K562 (cell line): ENCODE measurements around the gene CA5B. TPM values are rescaled to one million over a fixed set of nuclear protein-coding genes. Genes with fewer than 3 reads are reported as not detected.

Experiments
- ATF7 ChIP-seq: fragments of 450-650 bp; IDR thresholded peaks from 2 replicates; pipeline ENCODE4 v1.7.1; 2014; ENCODE audit warnings: mild to moderate bottlenecking, moderate library complexity
- BCLAF1 ChIP-seq, 2 experiments: fragments of 450-650 bp in 1 of 2; IDR thresholded peaks; 2 replicates each; pipeline ENCODE4 v1.6.1; 2011 to 2017; ENCODE audit warnings: low read depth in 2 of 2, antibody characterized with exemption in 1 of 2, borderline replicate concordance in 1 of 2, low read length in 1 of 2, mild to moderate bottlenecking in 1 of 2, mixed read lengths in 1 of 2; ENCODE audit not compliant: control insufficient read depth in 1 of 2
- CBX3 ChIP-seq, 2 experiments: IDR thresholded peaks; 1 replicate in 1 of 2; 2 replicates in 1 of 2; pipeline ENCODE4 v1.6.1; 2012; ENCODE audit warnings: inconsistent platforms in 2 of 2, low read length in 2 of 2, borderline replicate concordance in 1 of 2, control low read depth in 1 of 2
- ETV6 ChIP-seq, 3 experiments: fragments of 150-350 bp in 1 of 3; sonication (generic) in 1 of 3; formaldehyde crosslinking in 1 of 3; IDR thresholded peaks; 2 replicates each; pipeline versions ENCODE4 v1.6.1 to v1.8.0; 2014 to 2022; ENCODE audit warnings: borderline replicate concordance in 2 of 3, low read depth in 2 of 3, antibody characterized with exemption in 1 of 3, low read length in 1 of 3, mild to moderate bottlenecking in 1 of 3, missing genetic modification reagents in 1 of 3
- HMGXB4 ChIP-seq: sonication (generic); formaldehyde crosslinking; IDR thresholded peaks from 2 replicates; pipeline ENCODE4 v1.8.1; 2023; ENCODE audit warnings: mild to moderate bottlenecking, missing genetic modification reagents
- MAFF ChIP-seq: IDR thresholded peaks from 2 replicates; pipeline ENCODE4 v1.6.1; 2012; ENCODE audit warnings: low read length, improper control_type of control experiment
- PPARD ChIP-seq: fragments of 250-450 bp; sonication (Bioruptor Pico); IDR thresholded peaks from 2 replicates; pipeline ENCODE4 v1.8.0; 2022; ENCODE audit warnings: inconsistent platforms, mild to moderate bottlenecking, moderate library complexity
- PTTG1 ChIP-seq: fragments of 450-650 bp; IDR thresholded peaks from 2 replicates; pipeline ENCODE4 v1.6.1; 2016; ENCODE audit warnings: low read depth, mild to moderate bottlenecking, missing genetic modification characterization, missing compliant biosample characterization
- SAFB ChIP-seq: fragments of 200-400 bp; formaldehyde crosslinking; IDR thresholded peaks from 2 replicates; pipeline ENCODE4 v1.6.1; 2017; ENCODE audit warnings: low read depth, low read length, borderline replicate concordance
- SMAD3 ChIP-seq: fragments of 450-650 bp; formaldehyde crosslinking; conservative IDR thresholded peaks from 2 replicates; pipeline ENCODE4 v1.4.0; 2020; ENCODE audit warnings: mild to moderate bottlenecking
- SMAD4 ChIP-seq: fragments of 250-450 bp; sonication (Bioruptor Pico); conservative IDR thresholded peaks from 2 replicates; pipeline ENCODE4 v1.8.0; 2021; ENCODE audit warnings: inconsistent platforms, mild to moderate bottlenecking, moderate library complexity
- SMARCB1 ChIP-seq: IDR thresholded peaks from 2 replicates; pipeline ENCODE4 v1.6.1; 2011; ENCODE audit warnings: improper control_type of control experiment, low read depth; ENCODE audit not compliant: insufficient read length
- SOX6 ChIP-seq: fragments of 450-650 bp; IDR thresholded peaks from 2 replicates; pipeline ENCODE4 v1.6.1; 2014; ENCODE audit warnings: mild to moderate bottlenecking
- STAT5B ChIP-seq: fragments of 250-450 bp; sonication (Bioruptor Pico); IDR thresholded peaks from 2 replicates; pipeline ENCODE4 v1.8.0; 2021; ENCODE audit warnings: mild to moderate bottlenecking, inconsistent platforms
- ZFP30 ChIP-seq: fragments of 250-450 bp; sonication (Bioruptor Pico); IDR thresholded peaks from 2 replicates; pipeline ENCODE4 v1.8.0; 2022; ENCODE audit warnings: moderate library complexity, mild to moderate bottlenecking, inconsistent platforms, borderline replicate concordance
- ZMIZ1 ChIP-seq, 2 experiments: fragments of 150-350 bp in 1 of 2; IDR thresholded peaks; 2 replicates each; pipeline ENCODE4 v1.6.1; 2012 to 2016; ENCODE audit warnings: low read depth in 2 of 2, low read length in 2 of 2, mild to moderate bottlenecking in 1 of 2, moderate library complexity in 1 of 2
- ZNF511 ChIP-seq: sonication (generic); formaldehyde crosslinking; IDR thresholded peaks from 2 replicates; pipeline ENCODE4 v1.8.0; 2022; ENCODE audit warnings: mild to moderate bottlenecking, missing genetic modification reagents
- polyA plus RNA-seq, 8 experiments: library from polyadenylated mRNA; depleted of rRNA in 4 of 8; stranded (reverse) in 5 of 8; unstranded in 3 of 8; fragments of >200 nt; fragmentation: Nextera tagmentation in 2 of 8; fragmentation: Illumina TruSeq in 1 of 8; extraction: Ambion mirVana in 2 of 8; extraction: Trizol in 1 of 8; gene quantifications; 2 replicates each; pipeline versions ENCODE4 v1.2.1 to v1.2.3, GENCODE V29; 2011 to 2014; ENCODE audit warnings: inconsistent platforms in 1 of 8, missing spikeins in 1 of 8
- total RNA-seq, 7 experiments: library from RNA; depleted of rRNA in 6 of 7; stranded (reverse); fragments of >200 nt in 6 of 7; fragmentation: Illumina TruSeq in 2 of 7; extraction: Trizol in 2 of 7; gene quantifications; 2 replicates each; pipeline versions ENCODE4 v1.2.1 to v1.2.3, GENCODE V29; 2011 to 2021; ENCODE audit warnings: low replicate concordance in 1 of 7

CA5B gene
- total and polyA plus RNA-seq, 9 of the 15 experiments (the other 6 are each of a cell fraction or from before 2014, with no cell fraction given): 0.55 to 3.7 (median 2.6) TPM

GRCh38 chrX:15789979-15790768 lies 52.1 kb downstream of the CA5B start, which contains the start of gene ZRSR2 (continued):
- TF ChIP-seq HMGXB4 (no peak), SOX6 (no peak), ETV6 (IDR thresholded peaks at IDR 0.05; ENCODE audit: borderline replicate concordance in 1 of 2, low read depth in 2 of 2, low read length in 1 of 2) (no peak), ETV6 (CRISPR knock-in tag; IDR thresholded peaks at IDR 0.05; ENCODE audit: borderline replicate concordance) (no peak), PPARD (no peak), SAFB (no peak), ZNF511 (CRISPR knock-in tag) (no peak), ATF7 (peak; percentile 62; the same call in 1 of the 2 replicates), SMARCB1 (no peak), CBX3 (IDR thresholded peaks at IDR 0.05; ENCODE audit: borderline replicate concordance in 1 of 2, low read length in 2 of 2) (no peak), ZFP30 (CRISPR knock-in tag) (no peak), MAFF (no peak), STAT5B (CRISPR knock-in tag) (no peak), ZMIZ1 (IDR thresholded peaks at IDR 0.05; ENCODE audit: low read depth in 2 of 2, low read length in 2 of 2) (no peak), BCLAF1 (IDR thresholded peaks at IDR 0.05; ENCODE audit: borderline replicate concordance in 1 of 2, control insufficient read depth in 1 of 2, low read depth in 2 of 2, low read length in 1 of 2) (no peak), SMAD4 (CRISPR knock-in tag) (no peak), SMAD3 (no peak), PTTG1 (tag) (no peak)
